K562 (cell line): ENCODE measurements around the gene PLEKHF1. TPM values are rescaled to one million over a fixed set of nuclear protein-coding genes. Genes with fewer than 3 reads are reported as not detected.

Experiments
- ATAC-seq: fragments of 200-7000 bp; cut with Tn5 transposase; 3 replicates; pipeline ENCODE4 v1.9.1; 2020; ENCODE audit warnings: moderate library complexity
- BruUV-seq: library from RNA; stranded (reverse); fragments of 400-500 nt; replicated peaks from 2 replicates; lab custom pipeline; 2021; lab: Mats Ljungman, UMichigan
- CTCF ChIA-PET: fragments of 300-600 bp; formaldehyde crosslinking; extraction: SDS; loops from one replicate; lab custom pipeline; 2021; ENCODE audit warnings: low intra/inter-chr PET ratio; lab: Yijun Ruan, JAX
- POLR2A ChIA-PET: fragments of 300-600, 350-650 bp; sonication (Branson Sonifier 250); formaldehyde crosslinking; extraction: SDS; loops from one replicate; lab custom pipeline; 2021; ENCODE audit warnings: antibody characterized with exemption, inconsistent platforms; lab: Yijun Ruan, JAX
- DNase-seq, 4 experiments: peaks; one replicate each; pipeline versions ENCODE4 v3.0.0 to v3.0.0-alpha.2; 2011 to 2018; ENCODE audit warnings: low spot score in 3 of 4, mixed read lengths in 3 of 4; ENCODE audit errors: extremely low read depth in 1 of 4
- FAIRE-seq: peaks from 2 replicates; lab custom pipeline; 2011; peaks lifted over from hg19 to GRCh38; lab: Jason Lieb, UNC
- H2AFZ ChIP-seq: 2 replicates; pipeline ENCODE4 v1.6.0; 2011; ENCODE audit warnings: low read depth, low read length, control low read depth, inconsistent platforms
- H3K27ac ChIP-seq: fragments of 200-600 bp; 3 replicates; pipeline ENCODE4 v1.8.0; 2011; ENCODE audit warnings: low read depth, mild to moderate bottlenecking, control low read depth, inconsistent platforms, low read length, moderate library complexity, mixed read lengths; ENCODE audit errors: extremely low read depth
- H3K27me3 ChIP-seq, 2 experiments: fragments of 300-600 bp in 1 of 2; 2 replicates in 1 of 2; 3 replicates in 1 of 2; pipeline versions ENCODE4 v1.6.0 to v1.8.0; 2011; ENCODE audit warnings: inconsistent platforms in 2 of 2, low read length in 2 of 2, mild to moderate bottlenecking in 1 of 2, mixed read lengths in 1 of 2, moderate library complexity in 1 of 2; ENCODE audit not compliant: control insufficient read depth in 2 of 2, insufficient read depth in 2 of 2
- H3K36me3 ChIP-seq: fragments of 300-600 bp; 3 replicates; pipeline ENCODE4 v1.8.0; 2011; ENCODE audit warnings: mild to moderate bottlenecking, low read length, inconsistent platforms; ENCODE audit not compliant: control insufficient read depth, insufficient read depth
- H3K4me1 ChIP-seq, 2 experiments: fragments of 200-600 bp in 1 of 2; replicated peaks in 1 of 2; 2 replicates in 1 of 2; 3 replicates in 1 of 2; pipeline versions ENCODE4 v1.5.1 to v1.8.0; 2011; ENCODE audit warnings: inconsistent platforms in 2 of 2, low read length in 2 of 2, mild to moderate bottlenecking in 1 of 2, mixed read lengths in 1 of 2, moderate library complexity in 1 of 2; ENCODE audit not compliant: control insufficient read depth in 2 of 2, insufficient read depth in 2 of 2
- H3K4me2 ChIP-seq: 2 replicates; pipeline ENCODE4 v1.6.1; 2011; ENCODE audit warnings: low read length, control low read depth, inconsistent platforms, mixed read lengths; ENCODE audit not compliant: insufficient read depth
- H3K4me3 ChIP-seq: fragments of 200-600 bp; sonication (generic), shearing (Covaris generic); 2 replicates; pipeline ENCODE4 v1.5.1; 2016; ENCODE audit warnings: control low read depth, inconsistent platforms
- H3K79me2 ChIP-seq: fragments of 200-600 bp; 3 replicates; pipeline ENCODE4 v1.8.0; 2011; ENCODE audit warnings: low read length, inconsistent platforms; ENCODE audit not compliant: control insufficient read depth, insufficient read depth
- H3K9ac ChIP-seq, 2 experiments: 2 replicates each; pipeline versions ENCODE4 v1.6.0 to v1.6.1; 2011; ENCODE audit warnings: low read depth in 2 of 2, low read length in 2 of 2, control low read depth in 1 of 2, inconsistent platforms in 1 of 2, mild to moderate bottlenecking in 1 of 2, mixed read lengths in 1 of 2; ENCODE audit not compliant: insufficient read depth in 1 of 2
- H3K9me1 ChIP-seq: one replicate; pipeline ENCODE4 v1.6.0; 2011; ENCODE audit warnings: inconsistent platforms, mild to moderate bottlenecking, low read length, moderate library complexity; ENCODE audit not compliant: control insufficient read depth, insufficient read depth
- H3K9me3 ChIP-seq: replicated peaks from 2 replicates; pipeline ENCODE4 v1.5.1; 2011; ENCODE audit warnings: low read depth, low read length, inconsistent platforms; ENCODE audit not compliant: control insufficient read depth, insufficient read depth
- H4K20me1 ChIP-seq: replicated peaks from 2 replicates; pipeline ENCODE4 v1.6.1; 2011; ENCODE audit warnings: low read length, inconsistent platforms, mixed read lengths; ENCODE audit not compliant: control insufficient read depth, insufficient read depth
- ARID1B ChIP-seq: fragments of 450-650 bp; IDR thresholded peaks from 2 replicates; pipeline ENCODE4 v1.6.1; 2016; ENCODE audit warnings: antibody characterized with exemption, mild to moderate bottlenecking, inconsistent platforms
- ATF3 ChIP-seq, 2 experiments: fragments of 450-650 bp in 1 of 2; sonication (generic) in 1 of 2; formaldehyde crosslinking in 1 of 2; IDR thresholded peaks in 1 of 2; conservative IDR thresholded peaks in 1 of 2; 2 replicates each; pipeline versions ENCODE4 v1.6.1 to v1.8.1; 2016 to 2023; ENCODE audit warnings: mild to moderate bottlenecking in 2 of 2, moderate library complexity in 2 of 2, inconsistent platforms in 1 of 2, missing genetic modification reagents in 1 of 2
- BCOR ChIP-seq: fragments of 450-650 bp; IDR thresholded peaks from 2 replicates; pipeline ENCODE4 v1.6.1; 2016
- FOSL1 ChIP-seq: fragments of 200-800 bp; sonication (Bioruptor generic); conservative IDR thresholded peaks from 2 replicates; pipeline ENCODE4 v1.6.1; 2016; ENCODE audit warnings: missing genetic modification characterization, missing compliant biosample characterization
- HDAC1 ChIP-seq, 2 experiments: fragments of 450-650 bp; IDR thresholded peaks; 2 replicates each; pipeline ENCODE4 v1.6.1; 2016 to 2017; ENCODE audit warnings: inconsistent platforms in 1 of 2, mild to moderate bottlenecking in 1 of 2, moderate library complexity in 1 of 2
- HNRNPL ChIP-seq: fragments of 200-400 bp; formaldehyde crosslinking; IDR thresholded peaks from 2 replicates; pipeline ENCODE4 v1.6.1; 2017; ENCODE audit warnings: low read depth, mild to moderate bottlenecking, low read length
- JUND ChIP-seq, 2 experiments: IDR thresholded peaks; 2 replicates in 1 of 2; 3 replicates in 1 of 2; pipeline ENCODE4 v1.6.1; 2011; ENCODE audit warnings: borderline replicate concordance in 2 of 2, low read depth in 2 of 2, low read length in 2 of 2, improper control_type of control experiment in 1 of 2, missing biosample characterization in 1 of 2, missing genetic modification characterization in 1 of 2, missing genetic modification reagents in 1 of 2
- KDM1A ChIP-seq, 2 experiments: fragments of 450-650 bp; IDR thresholded peaks; 2 replicates each; pipeline ENCODE4 v1.6.1; 2016; ENCODE audit warnings: mild to moderate bottlenecking in 2 of 2
- KHSRP ChIP-seq: fragments of 450-650 bp; IDR thresholded peaks from 2 replicates; pipeline ENCODE4 v1.6.1; 2017
- MCM3 ChIP-seq: fragments of 450-650 bp; IDR thresholded peaks from 2 replicates; pipeline ENCODE4 v1.6.1; 2016
- MECOM ChIP-seq: fragments of 250-450 bp; sonication (Bioruptor Pico); IDR thresholded peaks from 2 replicates; pipeline ENCODE4 v1.8.0; 2022; ENCODE audit warnings: inconsistent platforms
- SMARCE1 ChIP-seq: fragments of 450-650 bp; IDR thresholded peaks from 2 replicates; pipeline ENCODE4 v1.7.1; 2016; ENCODE audit warnings: mild to moderate bottlenecking
- SRSF9 ChIP-seq: fragments of 200-400 bp; formaldehyde crosslinking; IDR thresholded peaks from 2 replicates; pipeline ENCODE4 v1.6.1; 2017; ENCODE audit warnings: low read depth, low read length, borderline replicate concordance
- TBL1XR1 ChIP-seq, 2 experiments: IDR thresholded peaks; 2 replicates each; pipeline ENCODE4 v1.6.1; 2012; ENCODE audit warnings: improper control_type of control experiment in 2 of 2, low read length in 2 of 2, mild to moderate bottlenecking in 1 of 2
- YY1 ChIP-seq, 3 experiments: IDR thresholded peaks; 2 replicates each; pipeline ENCODE4 v1.6.1; 2011; ENCODE audit warnings: low read length in 2 of 3, mild to moderate bottlenecking in 2 of 3, moderate library complexity in 2 of 3, borderline replicate concordance in 1 of 3, control low read depth in 1 of 3, low read depth in 1 of 3; ENCODE audit not compliant: insufficient read depth in 3 of 3, insufficient replicate concordance in 2 of 3, control insufficient read depth in 1 of 3, insufficient read length in 1 of 3; ENCODE audit errors: extremely low read depth in 1 of 3
- ZFP36 ChIP-seq: fragments of 150-350 bp; IDR thresholded peaks from 2 replicates; pipeline ENCODE4 v1.6.1; 2018; ENCODE audit warnings: low read length, low read depth; ENCODE audit not compliant: partially characterized antibody
- ZNF311 ChIP-seq: fragments of 250-450 bp; sonication (Bioruptor Pico); IDR thresholded peaks from 2 replicates; pipeline ENCODE4 v1.4.0; 2020; ENCODE audit warnings: mild to moderate bottlenecking, moderate library complexity
- WGBS: fragments of 100-300 bp; shearing (Covaris generic); methylation state at CpG from one replicate; pipeline ENCODE4 v1.1.6; 2016; ENCODE audit warnings: low coverage, mixed read lengths; ENCODE audit not compliant: insufficient coverage; ENCODE audit errors: missing lambda C conversion rate; 5-methylcytosine and 5-hydroxymethylcytosine counted together
- in situ Hi-C: fragments of 300-500 bp; cut with MboI; formaldehyde crosslinking; loops from 4 replicates; pipeline ENCODE4 v1.15.0; 2018; ENCODE audit warnings: inconsistent platforms, mixed read lengths
- intact Hi-C: fragments of 100-400 bp; cut with micrococcal nuclease; formaldehyde crosslinking; loops from 2 replicates; pipeline ENCODE4 v1.14.2; 2022
- polyA plus RNA-seq, 8 experiments: library from polyadenylated mRNA; depleted of rRNA in 4 of 8; stranded (reverse) in 5 of 8; unstranded in 3 of 8; fragments of >200 nt; fragmentation: Nextera tagmentation in 2 of 8; fragmentation: Illumina TruSeq in 1 of 8; extraction: Ambion mirVana in 2 of 8; extraction: Trizol in 1 of 8; gene quantifications; 2 replicates each; pipeline versions ENCODE4 v1.2.1 to v1.2.3, GENCODE V29; 2011 to 2014; ENCODE audit warnings: inconsistent platforms in 1 of 8, missing spikeins in 1 of 8
- total RNA-seq, 7 experiments: library from RNA; depleted of rRNA in 6 of 7; stranded (reverse); fragments of >200 nt in 6 of 7; fragmentation: Illumina TruSeq in 2 of 7; extraction: Trizol in 2 of 7; gene quantifications; 2 replicates each; pipeline versions ENCODE4 v1.2.1 to v1.2.3, GENCODE V29; 2011 to 2021; ENCODE audit warnings: low replicate concordance in 1 of 7

The PLEKHF1 gene
- total and polyA plus RNA-seq, 9 of the 15 experiments (the other 6 are each of a cell fraction or from before 2014, with no cell fraction given), result 0.07 to 13.4 (median 3.9) TPM; not detected in 1

DNA sequence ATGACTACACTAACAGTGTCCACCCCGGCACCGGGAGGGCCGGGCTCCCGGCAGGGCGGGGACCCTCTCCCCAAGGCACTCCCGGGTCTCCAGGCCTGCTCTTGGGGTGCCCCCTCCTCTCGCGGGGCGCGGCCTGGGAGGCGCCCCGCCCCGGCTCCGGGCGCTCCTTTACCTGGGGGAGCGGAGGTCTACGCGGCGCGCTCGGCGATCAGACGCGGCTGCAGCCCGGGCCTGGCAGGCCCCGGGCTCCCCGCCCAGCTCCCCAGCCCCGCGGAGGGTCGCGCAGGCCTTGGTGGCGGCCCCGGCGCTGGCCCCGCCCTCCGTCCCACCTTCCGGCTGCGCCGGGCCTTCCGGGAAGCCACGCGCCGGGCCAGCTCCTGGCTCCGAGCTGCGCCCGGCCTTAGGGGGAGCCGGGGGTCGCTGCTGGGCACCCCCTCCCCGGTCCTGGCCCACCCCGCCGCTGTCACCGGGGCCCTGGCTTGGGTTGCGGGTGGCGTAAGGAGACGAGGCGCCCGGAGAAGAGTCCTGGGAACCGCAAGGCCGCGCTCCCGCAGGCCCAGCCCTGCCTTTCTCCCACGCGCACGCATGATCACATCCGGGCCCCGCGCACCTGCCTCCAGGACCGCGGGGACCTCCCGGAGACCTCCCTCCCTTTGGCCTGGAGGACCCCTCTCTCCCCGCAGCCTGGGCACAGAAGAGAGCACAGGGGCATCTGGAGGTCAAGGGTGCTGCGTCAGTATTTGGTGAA is 49.9 kb downstream of the PLEKHF1 start, which contains the start of gene C19orf12 (continued):
- TF ChIP-seq YY1 (IDR thresholded peaks at IDR 0.05; ENCODE audit: borderline replicate concordance in 1 of 3, control insufficient read depth in 1 of 3, extremely low read depth in 1 of 3, insufficient read depth in 3 of 3, insufficient read length in 1 of 3, insufficient replicate concordance in 2 of 3, low read depth in 1 of 3, low read length in 2 of 3) (no peak), MCM3 (no peak), HNRNPL (no peak)

DNA sequence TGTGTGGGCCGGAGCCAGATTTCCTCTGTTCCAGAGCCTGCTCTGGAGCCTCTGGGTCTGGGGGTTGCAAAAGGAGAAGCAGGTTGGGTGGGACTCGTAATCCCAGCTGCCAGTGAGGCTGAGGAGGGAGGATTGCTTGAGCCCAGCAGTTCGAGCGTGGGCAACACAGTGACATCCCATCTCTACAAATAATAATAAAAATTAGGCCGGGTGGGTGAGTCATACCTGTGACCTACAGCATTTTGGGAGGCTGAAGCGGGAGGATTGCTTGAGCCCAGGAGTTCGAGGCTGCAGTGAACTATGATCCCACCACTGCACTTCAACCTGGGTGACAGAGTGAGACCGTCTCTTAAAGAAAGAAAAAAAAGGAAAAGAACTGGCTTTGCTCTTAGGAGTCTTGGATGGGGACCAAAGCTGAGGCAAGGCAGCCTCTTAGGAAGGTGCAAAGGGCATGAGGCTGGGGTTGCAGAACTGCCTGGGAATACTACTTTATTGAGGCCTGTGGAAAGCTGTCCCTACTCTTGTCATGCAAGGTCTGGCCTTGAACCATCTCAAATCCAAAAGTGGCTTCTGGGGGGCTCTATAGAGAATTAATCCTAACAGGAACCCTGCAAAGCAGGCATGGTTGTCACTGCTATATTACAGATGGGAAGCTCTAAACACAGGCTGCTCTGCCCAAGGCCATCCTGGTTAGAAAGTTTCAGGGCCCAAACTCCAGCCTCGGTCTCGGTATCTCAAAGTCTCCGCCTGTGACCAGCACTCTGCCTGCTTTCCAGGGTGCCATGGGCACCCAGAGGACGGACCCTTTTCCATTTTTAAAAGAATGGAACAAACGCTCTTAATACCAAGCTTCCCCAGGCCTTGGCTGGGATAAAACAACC is 50.7 kb downstream of the PLEKHF1 start:
- no peaks in the 10 kb centered on the region for H3K9me1 ChIP-seq
- H3K4me3 ChIP-seq, result peak overlapping the region; percentile 95
- ChIA-PET POLR2A (interaction anchor here (0.6 to 3.2 kb wide), 10 partner anchors 9 to 110 kb away, joined by 3 to 10 read pairs (median 4); partner anchors contain the start of genes PLEKHF1 and POP4), CTCF (interaction anchor here (0.9 to 2.0 kb wide), 2 partner anchors 24 to 105 kb away, joined by 3 to 10 read pairs; no protein-coding TSS in a partner anchor)
- peak overlapping the region; percentile 88 for H3K4me2 ChIP-seq
- H2AFZ ChIP-seq, result peak overlapping the region; percentile 78
- FAIRE-seq (peak; percentile 44), ATAC-seq (peak; percentile 21), DNase-seq (peak in 1 of 4 experiments; percentile 56)
- peak overlapping the region; percentile 83 for H3K27ac ChIP-seq
- intact Hi-C loops (loop anchor here (1.0 to 10.0 kb wide), 4 partner anchors 22 to 249 kb away; partner anchors contain the start of gene VSTM2B), in situ Hi-C loops (no loop called here)
- peaks cover 25% of the 10 kb centered on the region for H3K79me2 ChIP-seq
- no peaks in the 10 kb centered on the region for H3K9me3 ChIP-seq
- BruUV-seq, result TSS peak; percentile 88
- H4K20me1 ChIP-seq, result no peaks in the 10 kb centered on the region
- 15% methylated on average over 13 of the region's 13 CpGs for WGBS
- peaks cover 2 to 8% of the 10 kb centered on the region in 2 experiments; a peak in 3 of 5 replicates for H3K27me3 ChIP-seq
- no peaks in the 10 kb centered on the region for H3K36me3 ChIP-seq
- peaks cover 7 to 31% of the 10 kb centered on the region in 2 experiments; a peak in 4 of 5 replicates for H3K4me1 ChIP-seq
- H3K9ac ChIP-seq, result peak overlapping the region; percentile 83 to 97
- TF ChIP-seq MECOM (no peak), TBL1XR1 (IDR thresholded peaks at IDR 0.05; ENCODE audit: low read length in 2 of 2) (0 out of 4 replicates have a peak, but pooled peaks of 1 of the 2 experiments have one; percentile 7), FOSL1 (tag) (peak; percentile 81), SRSF9 (no peak), ZNF311 (CRISPR knock-in tag) (no peak), ATF3 (IDR thresholded peaks at IDR 0.05) (peak; percentile 89), ATF3 (CRISPR knock-in tag; conservative IDR thresholded peaks at IDR 0.05) (no peak), ZFP36 (peak; percentile 50), KDM1A (IDR thresholded peaks at IDR 0.05) (peak; percentile 15 to 42; a peak in 1 of 4 replicates), HDAC1 (IDR thresholded peaks at IDR 0.05) (peak in 1 of 2 experiments; percentile 3; a peak in 1 of 4 replicates), JUND (IDR thresholded peaks at IDR 0.05; ENCODE audit: borderline replicate concordance, low read depth, low read length) (peak; percentile 65), JUND (tag; IDR thresholded peaks at IDR 0.05; ENCODE audit: borderline replicate concordance, low read depth, low read length) (peak; percentile 56; the same call in 2 of the 3 replicates), ARID1B (0 out of 2 replicates have a peak, but pooled peaks have one; percentile 18), KHSRP (no peak), BCOR (0 out of 2 replicates have a peak, but pooled peaks have one; percentile 18), SMARCE1 (0 out of 2 replicates have a peak, but pooled peaks have one; percentile 37)
